Panc1 (cell line): ENCODE data around the gene SUPT6H. TPM values are rescaled to one million over a fixed set of nuclear protein-coding genes. Genes with fewer than 3 reads are reported as not detected.
A peak's percentile ranks its signal among the peaks of the same experiment; 100 is the strongest.

Source experiments
- ATAC-seq: fragments of 200-7000 bp; cut with Tn5 transposase; 2 replicates; pipeline ENCODE4 v1.9.1; 2020; ENCODE audit warnings: mild to moderate bottlenecking, moderate library complexity
- Bru-seq: library from RNA; stranded (reverse); fragments of 400-500 nt; gene quantifications from one replicate; lab custom pipeline; 2021; lab: Mats Ljungman, UMichigan
- BruChase-seq, 2 experiments: library from RNA; stranded (reverse); fragments of 400-500 nt; gene quantifications; one replicate each; lab custom pipeline; 2021; lab: Mats Ljungman, UMichigan
- BruUV-seq: library from RNA; stranded (reverse); fragments of 400-500 nt; replicated peaks from 2 replicates; lab custom pipeline; 2021; lab: Mats Ljungman, UMichigan
- CTCF ChIA-PET: fragments of 300-600 bp; sonication (Branson Sonifier 250); formaldehyde crosslinking; loops from one replicate; lab custom pipeline; 2022; ENCODE audit warnings: antibody characterized with exemption; lab: Charles Lee
- POLR2A ChIA-PET: fragments of 300-600 bp; sonication (Branson Sonifier 250); formaldehyde crosslinking; loops from one replicate; lab custom pipeline; 2022; ENCODE audit warnings: antibody characterized with exemption; lab: Charles Lee
- DNase-seq: peaks from one replicate; pipeline ENCODE4 v3.0.0-alpha.2; 2010; ENCODE audit warnings: low read depth, low spot score
- H3K27ac ChIP-seq: 2 replicates; pipeline ENCODE4 v1.5.1; 2011; ENCODE audit warnings: mild to moderate bottlenecking, low read length, inconsistent platforms
- H3K27me3 ChIP-seq: fragments of 200-500 bp; sonication (Bioruptor generic); 2 replicates; pipeline ENCODE4 v1.6.0; 2014; ENCODE audit warnings: low read length, inconsistent platforms; ENCODE audit not compliant: control insufficient read depth, insufficient read depth
- H3K36me3 ChIP-seq: fragments of 200-500 bp; sonication (Bioruptor generic); 2 replicates; pipeline ENCODE4 v1.5.1; 2014; ENCODE audit warnings: inconsistent platforms, mild to moderate bottlenecking, low read length, moderate library complexity; ENCODE audit not compliant: control insufficient read depth, insufficient read depth
- H3K4me1 ChIP-seq: 2 replicates; pipeline ENCODE4 v1.5.1; 2011; ENCODE audit warnings: inconsistent platforms, mild to moderate bottlenecking, low read length, moderate library complexity; ENCODE audit not compliant: control insufficient read depth, insufficient read depth
- H3K4me3 ChIP-seq, 2 experiments: 2 replicates each; pipeline ENCODE4 v1.5.1; 2011 to 2012; ENCODE audit warnings: low read depth in 2 of 2, low read length in 2 of 2, mild to moderate bottlenecking in 2 of 2, inconsistent platforms in 1 of 2, moderate library complexity in 1 of 2
- H3K9me3 ChIP-seq: fragments of 200-500 bp; sonication (Bioruptor generic); 2 replicates; pipeline ENCODE4 v1.5.1; 2014; ENCODE audit warnings: low read depth, mild to moderate bottlenecking, inconsistent platforms, low read length, moderate library complexity; ENCODE audit not compliant: control insufficient read depth, insufficient read depth
- POLR2AphosphoS5 ChIP-seq: IDR thresholded peaks from 2 replicates; pipeline ENCODE4 v1.6.1; 2012; ENCODE audit warnings: mild to moderate bottlenecking, low read depth, low read length, moderate library complexity
- SIN3A ChIP-seq: IDR thresholded peaks from 2 replicates; pipeline ENCODE4 v1.6.1; 2012; ENCODE audit warnings: low read depth, mild to moderate bottlenecking, low read length, moderate library complexity, borderline replicate concordance; ENCODE audit not compliant: insufficient read depth
- TCF7L2 ChIP-seq: IDR thresholded peaks from 2 replicates; pipeline ENCODE4 v1.6.1; 2011; ENCODE audit warnings: mild to moderate bottlenecking, low read depth, low read length, inconsistent platforms
- in situ Hi-C: cut with HindIII; loops from 2 replicates; pipeline ENCODE4 v1.10.0; 2016; ENCODE audit warnings: low sequenced_read_pairs, low pct_unique_long_range_greater_than_20kb
- intact Hi-C: fragments of 100-400 bp; cut with micrococcal nuclease; formaldehyde crosslinking; loops from one replicate; pipeline ENCODE4 v1.10.0; 2022; ENCODE audit not compliant: unreplicated experiment
- long read RNA-seq: library from polyadenylated mRNA; unstranded; transcript quantifications from one replicate; pipeline ENCODE4 v2.0.0, GENCODE V29; 2021; ENCODE audit not compliant: unreplicated experiment
- polyA plus RNA-seq: library from polyadenylated mRNA; unstranded; fragments of >200 nt; gene quantifications from one replicate; pipeline ENCODE4 v1.2.1, GENCODE V29; 2012; ENCODE audit warnings: missing spikeins; ENCODE audit not compliant: insufficient read length
- total RNA-seq: library from RNA; stranded (reverse); gene quantifications from one replicate; pipeline ENCODE4 v1.2.1, GENCODE V29; 2021; ENCODE audit not compliant: unreplicated experiment
- TF ChIP-seq, protein P1 (sequence below): fragments of 450-650 bp; IDR thresholded peaks from 2 replicates; pipeline ENCODE4 v1.5.1; 2017; ENCODE audit warnings: mild to moderate bottlenecking
- TF ChIP-seq, protein P2 (sequence below), 2 experiments: IDR thresholded peaks; 2 replicates each; pipeline ENCODE4 v1.6.1; 2011 to 2012; ENCODE audit warnings: low read depth in 2 of 2, control low read depth in 1 of 2, low read length in 1 of 2, mild to moderate bottlenecking in 1 of 2, moderate library complexity in 1 of 2; ENCODE audit not compliant: insufficient read depth in 1 of 2

The SUPT6H gene
- total RNA-seq (108 TPM), Bru-seq, nascent RNA (percentile 94 among the genes with signal in this experiment), BruChase-seq, experiment 1, labeled RNA remaining after a 2-hour chase (percentile 95 among the genes with signal in this experiment), BruChase-seq, experiment 2, labeled RNA remaining after a 6-hour chase (percentile 97 among the genes with signal in this experiment)
- polyA plus RNA-seq, result 88.1 TPM
- long read RNA-seq, full-length matches to known transcripts, result 49 of 148 reads
- long read RNA-seq, partial matches to known transcripts, result 87 of 148 reads
- long read RNA-seq, other reads (novel, unspliced or antisense), result 12 of 148 reads

DNA sequence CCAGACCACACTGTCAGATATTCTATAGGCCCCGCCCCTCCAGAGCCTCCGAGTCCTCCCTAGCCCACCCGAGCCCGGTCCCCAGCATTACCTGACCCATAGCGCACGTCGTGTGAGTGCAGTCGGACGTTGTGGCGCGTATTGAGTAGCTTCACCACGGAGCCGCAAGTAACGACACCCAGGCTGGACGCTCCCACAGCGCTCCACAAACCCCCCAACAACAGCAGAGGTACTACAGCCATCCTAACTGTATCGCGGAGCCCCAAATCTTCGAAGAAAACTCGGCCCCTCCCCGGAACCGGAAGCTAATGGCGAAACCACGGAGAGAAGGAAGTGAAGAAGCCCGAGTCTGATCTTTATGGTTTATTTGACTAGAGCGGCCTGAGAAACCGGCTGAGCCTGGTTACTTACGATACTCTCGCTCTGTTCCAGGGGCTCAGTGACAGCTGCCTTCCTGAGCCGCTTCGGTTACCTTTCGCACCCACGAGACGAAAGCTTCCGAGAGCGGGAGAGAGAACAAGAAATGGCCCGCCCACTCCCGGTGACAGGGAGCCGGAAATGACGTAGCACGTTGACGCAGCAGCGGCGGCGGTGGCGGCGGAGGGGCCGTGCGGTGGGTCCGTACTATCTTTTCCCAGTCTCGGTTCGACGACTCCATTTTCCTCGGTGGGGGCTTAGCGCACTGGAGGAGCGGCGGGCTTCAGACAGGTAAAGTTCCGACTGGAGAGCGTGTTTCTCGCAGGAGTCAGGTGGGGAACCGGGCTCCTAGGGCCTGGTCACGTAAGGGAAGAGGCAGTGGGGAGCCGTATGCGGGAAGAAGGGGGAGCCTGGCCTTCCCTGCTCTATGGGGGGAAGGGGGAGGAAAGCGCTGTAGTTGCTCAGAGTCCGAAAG lies at the start of gene SUPT6H, which contains the start of gene SDF2:
SUPT6H (plus strand) TSS at position 571 of the 892 bp plus-strand sequence. CDS start 11,197 bp downstream, outside the sequence.
SDF2 (minus strand) TSS at position 272 of the 892 bp plus-strand sequence; CDS start at position 242, 30 bp downstream.
- intact Hi-C loops (no loop called here), in situ Hi-C loops (no loop called here)
- Histone ChIP-seq H3K27ac (peak within 1 kb of the TSS; percentile 97), H3K4me3 (peak within 1 kb of the TSS; percentile 90 to 95), H3K4me1 (peaks cover 18% of the 10 kb centered on the region), H3K36me3 (peaks cover 5% of the 10 kb centered on the region; the same call in 1 of the 2 replicates), H3K27me3 (no peaks in the 10 kb centered on the region), H3K9me3 (no peaks in the 10 kb centered on the region)
- peak; percentile 96 for TF ChIP-seq POLR2AphosphoS5
- TF ChIP-seq, protein P1, sequence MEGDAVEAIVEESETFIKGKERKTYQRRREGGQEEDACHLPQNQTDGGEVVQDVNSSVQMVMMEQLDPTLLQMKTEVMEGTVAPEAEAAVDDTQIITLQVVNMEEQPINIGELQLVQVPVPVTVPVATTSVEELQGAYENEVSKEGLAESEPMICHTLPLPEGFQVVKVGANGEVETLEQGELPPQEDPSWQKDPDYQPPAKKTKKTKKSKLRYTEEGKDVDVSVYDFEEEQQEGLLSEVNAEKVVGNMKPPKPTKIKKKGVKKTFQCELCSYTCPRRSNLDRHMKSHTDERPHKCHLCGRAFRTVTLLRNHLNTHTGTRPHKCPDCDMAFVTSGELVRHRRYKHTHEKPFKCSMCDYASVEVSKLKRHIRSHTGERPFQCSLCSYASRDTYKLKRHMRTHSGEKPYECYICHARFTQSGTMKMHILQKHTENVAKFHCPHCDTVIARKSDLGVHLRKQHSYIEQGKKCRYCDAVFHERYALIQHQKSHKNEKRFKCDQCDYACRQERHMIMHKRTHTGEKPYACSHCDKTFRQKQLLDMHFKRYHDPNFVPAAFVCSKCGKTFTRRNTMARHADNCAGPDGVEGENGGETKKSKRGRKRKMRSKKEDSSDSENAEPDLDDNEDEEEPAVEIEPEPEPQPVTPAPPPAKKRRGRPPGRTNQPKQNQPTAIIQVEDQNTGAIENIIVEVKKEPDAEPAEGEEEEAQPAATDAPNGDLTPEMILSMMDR, result no peak
- TF ChIP-seq SIN3A, result peak; percentile 90
- ChIA-PET CTCF (interaction anchor here (0.6 to 0.8 kb wide), 2 partner anchors 18 to 58 kb away, joined by 4 to 11 read pairs; partner anchors contain the start of gene RPL23A), POLR2A (interaction anchor here (0.6 to 1.5 kb wide), 5 partner anchors 9 to 58 kb away, joined by 4 to 6 read pairs (median 4); partner anchors contain the start of genes BLTP2 and RPL23A)
- ATAC-seq, result peak; percentile 98
- no TSS peak for BruUV-seq
- DNase-seq, result peak; percentile 56

DNA sequence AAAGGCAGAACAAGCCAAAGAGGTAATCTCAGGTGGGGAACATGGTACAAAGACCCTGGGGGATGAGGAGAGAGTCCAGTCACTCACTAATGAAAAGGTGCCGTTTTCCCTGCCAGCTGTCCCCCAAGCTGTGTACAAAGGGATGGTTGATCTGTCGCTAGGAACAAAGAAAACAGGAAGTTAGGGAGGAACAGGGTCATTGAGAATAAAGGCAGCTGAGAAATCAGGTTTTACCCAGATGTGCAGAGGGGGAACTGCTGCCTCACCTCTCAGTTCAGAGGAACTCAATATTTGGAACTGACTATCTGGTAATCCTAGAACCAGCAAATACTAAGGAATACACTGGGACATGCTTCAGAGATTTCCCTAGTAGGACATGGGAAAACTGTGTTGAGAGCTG lies 49.5 kb upstream of the SUPT6H start:
- Histone ChIP-seq H3K27ac (no peak overlapping the region), H3K9me3 (no peaks in the 10 kb centered on the region), H3K27me3 (no peaks in the 10 kb centered on the region), H3K4me3 (no peak overlapping the region), H3K4me1 (no peaks in the 10 kb centered on the region), H3K36me3 (peaks cover 23% of the 10 kb centered on the region)
- DNase-seq (no peak), ATAC-seq (peak; percentile 3; the same call in 1 of the 2 replicates)
- in situ Hi-C loops (no loop called here), intact Hi-C loops (no loop called here)
- no TSS peak for BruUV-seq
- ChIA-PET CTCF (interaction anchor here (1.2 kb wide), 1 partner anchor 10 kb away, joined by 3 read pairs; no protein-coding TSS in a partner anchor), POLR2A (interaction anchor here (0.6 kb wide), 1 partner anchor 32 kb away, joined by 3 read pairs; no protein-coding TSS in a partner anchor)
- TF ChIP-seq POLR2AphosphoS5 (no peak; the same call in 1 of the 2 replicates), TCF7L2 (no peak), SIN3A (no peak)
- TF ChIP-seq, protein P1, result no peak
- TF ChIP-seq, protein P2, sequence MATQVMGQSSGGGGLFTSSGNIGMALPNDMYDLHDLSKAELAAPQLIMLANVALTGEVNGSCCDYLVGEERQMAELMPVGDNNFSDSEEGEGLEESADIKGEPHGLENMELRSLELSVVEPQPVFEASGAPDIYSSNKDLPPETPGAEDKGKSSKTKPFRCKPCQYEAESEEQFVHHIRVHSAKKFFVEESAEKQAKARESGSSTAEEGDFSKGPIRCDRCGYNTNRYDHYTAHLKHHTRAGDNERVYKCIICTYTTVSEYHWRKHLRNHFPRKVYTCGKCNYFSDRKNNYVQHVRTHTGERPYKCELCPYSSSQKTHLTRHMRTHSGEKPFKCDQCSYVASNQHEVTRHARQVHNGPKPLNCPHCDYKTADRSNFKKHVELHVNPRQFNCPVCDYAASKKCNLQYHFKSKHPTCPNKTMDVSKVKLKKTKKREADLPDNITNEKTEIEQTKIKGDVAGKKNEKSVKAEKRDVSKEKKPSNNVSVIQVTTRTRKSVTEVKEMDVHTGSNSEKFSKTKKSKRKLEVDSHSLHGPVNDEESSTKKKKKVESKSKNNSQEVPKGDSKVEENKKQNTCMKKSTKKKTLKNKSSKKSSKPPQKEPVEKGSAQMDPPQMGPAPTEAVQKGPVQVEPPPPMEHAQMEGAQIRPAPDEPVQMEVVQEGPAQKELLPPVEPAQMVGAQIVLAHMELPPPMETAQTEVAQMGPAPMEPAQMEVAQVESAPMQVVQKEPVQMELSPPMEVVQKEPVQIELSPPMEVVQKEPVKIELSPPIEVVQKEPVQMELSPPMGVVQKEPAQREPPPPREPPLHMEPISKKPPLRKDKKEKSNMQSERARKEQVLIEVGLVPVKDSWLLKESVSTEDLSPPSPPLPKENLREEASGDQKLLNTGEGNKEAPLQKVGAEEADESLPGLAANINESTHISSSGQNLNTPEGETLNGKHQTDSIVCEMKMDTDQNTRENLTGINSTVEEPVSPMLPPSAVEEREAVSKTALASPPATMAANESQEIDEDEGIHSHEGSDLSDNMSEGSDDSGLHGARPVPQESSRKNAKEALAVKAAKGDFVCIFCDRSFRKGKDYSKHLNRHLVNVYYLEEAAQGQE (IDR thresholded peaks at IDR 0.05; ENCODE audit: insufficient read depth in 1 of 2, low read depth in 2 of 2, low read length in 1 of 2), result no peak
